Measurements from ENCODE around the gene ZBTB4. TPM values are rescaled to one million over a fixed set of nuclear protein-coding genes. Genes with fewer than 3 reads are reported as not detected.

Gene ZBTB4, protein sequence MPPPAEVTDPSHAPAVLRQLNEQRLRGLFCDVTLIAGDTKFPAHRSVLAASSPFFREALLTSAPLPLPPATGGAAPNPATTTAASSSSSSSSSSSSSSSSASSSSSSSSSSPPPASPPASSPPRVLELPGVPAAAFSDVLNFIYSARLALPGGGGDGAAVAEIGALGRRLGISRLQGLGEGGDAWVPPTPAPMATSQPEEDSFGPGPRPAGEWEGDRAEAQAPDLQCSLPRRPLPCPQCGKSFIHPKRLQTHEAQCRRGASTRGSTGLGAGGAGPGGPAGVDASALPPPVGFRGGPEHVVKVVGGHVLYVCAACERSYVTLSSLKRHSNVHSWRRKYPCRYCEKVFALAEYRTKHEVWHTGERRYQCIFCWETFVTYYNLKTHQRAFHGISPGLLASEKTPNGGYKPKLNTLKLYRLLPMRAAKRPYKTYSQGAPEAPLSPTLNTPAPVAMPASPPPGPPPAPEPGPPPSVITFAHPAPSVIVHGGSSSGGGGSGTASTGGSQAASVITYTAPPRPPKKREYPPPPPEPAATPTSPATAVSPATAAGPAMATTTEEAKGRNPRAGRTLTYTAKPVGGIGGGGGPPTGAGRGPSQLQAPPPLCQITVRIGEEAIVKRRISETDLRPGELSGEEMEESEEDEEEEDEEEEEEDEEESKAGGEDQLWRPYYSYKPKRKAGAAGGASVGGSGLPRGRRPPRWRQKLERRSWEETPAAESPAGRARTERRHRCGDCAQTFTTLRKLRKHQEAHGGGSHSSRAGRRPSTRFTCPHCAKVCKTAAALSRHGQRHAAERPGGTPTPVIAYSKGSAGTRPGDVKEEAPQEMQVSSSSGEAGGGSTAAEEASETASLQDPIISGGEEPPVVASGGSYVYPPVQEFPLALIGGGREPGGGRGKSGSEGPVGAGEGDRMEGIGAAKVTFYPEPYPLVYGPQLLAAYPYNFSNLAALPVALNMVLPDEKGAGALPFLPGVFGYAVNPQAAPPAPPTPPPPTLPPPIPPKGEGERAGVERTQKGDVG
- total RNA-seq (ENCODE audit: unreplicated experiment), result 25.1 TPM
- long read RNA-seq, partial matches to known transcripts, result 0 of 2 reads
- long read RNA-seq, other reads (novel, unspliced or antisense), result 2 of 2 reads

DNA sequence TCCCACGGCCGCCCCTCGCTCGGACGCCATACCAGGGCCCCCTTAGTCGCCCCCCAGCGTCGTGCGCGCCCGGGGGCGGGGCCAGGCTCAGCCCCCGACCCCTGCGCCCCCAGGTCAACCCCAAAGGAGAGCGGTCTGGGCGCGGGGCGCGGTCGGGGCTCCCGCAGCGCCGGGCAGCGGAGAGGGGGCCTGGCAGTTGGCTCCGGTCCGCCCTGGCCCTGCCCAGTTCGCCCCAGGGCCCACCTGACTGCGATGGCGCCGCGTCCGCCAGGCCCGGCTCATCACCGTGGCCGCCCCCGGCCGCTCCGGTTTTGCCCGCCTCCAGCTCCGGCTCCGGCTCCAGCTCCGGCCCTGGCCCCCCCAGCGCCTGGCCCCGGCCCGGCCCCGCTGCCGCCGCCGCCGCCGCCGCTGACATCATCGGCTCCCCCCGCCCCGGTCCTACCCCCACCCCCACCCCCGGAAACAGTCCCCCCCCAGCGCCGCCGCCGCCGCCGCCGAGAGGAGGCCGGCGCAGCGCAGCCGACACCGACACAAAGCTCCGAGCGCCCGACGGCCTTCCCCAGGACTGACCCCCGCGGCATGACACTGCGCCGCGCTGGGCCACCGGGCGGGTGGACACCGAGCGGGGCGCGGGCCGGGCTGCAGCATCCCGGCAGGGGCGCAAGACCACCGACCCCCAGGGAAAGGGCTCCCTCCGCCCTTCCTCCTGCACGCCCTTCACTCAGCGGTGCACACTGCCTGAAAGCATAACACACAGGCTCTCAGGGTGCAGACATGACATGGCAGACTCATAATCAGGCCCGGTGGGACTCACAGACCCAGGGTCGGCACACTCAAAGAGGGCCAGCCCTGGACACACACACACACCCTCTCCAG, at the start of gene ZBTB4:
Gene ZBTB4 (minus strand): TSS at position 419 of the 876 bp plus-strand sequence. CDS start 12,830 bp downstream, outside the sequence.
- H3K4me3 Mint-ChIP-seq (ENCODE audit: unreplicated experiment), result peak within 1 kb of the TSS; percentile 97
- peak within 1 kb of the TSS; percentile 98 for H3K27ac Mint-ChIP-seq (ENCODE audit: unreplicated experiment)
- TF ChIP-seq CTCF (IDR thresholded peaks at IDR 0.05; ENCODE audit: partially characterized antibody, unreplicated experiment), result no peak
- peaks cover 21% of the 10 kb centered on the region for H3K27me3 Mint-ChIP-seq (ENCODE audit: unreplicated experiment)
- H3K36me3 Mint-ChIP-seq (ENCODE audit: unreplicated experiment), result no peaks in the 10 kb centered on the region
- peaks cover 35% of the 10 kb centered on the region for H3K4me1 Mint-ChIP-seq (ENCODE audit: low read depth, unreplicated experiment)
- peaks cover 24% of the 10 kb centered on the region for H3K9me3 Mint-ChIP-seq (ENCODE audit: unreplicated experiment)
- DNase-seq, result peak; percentile 63

DNA sequence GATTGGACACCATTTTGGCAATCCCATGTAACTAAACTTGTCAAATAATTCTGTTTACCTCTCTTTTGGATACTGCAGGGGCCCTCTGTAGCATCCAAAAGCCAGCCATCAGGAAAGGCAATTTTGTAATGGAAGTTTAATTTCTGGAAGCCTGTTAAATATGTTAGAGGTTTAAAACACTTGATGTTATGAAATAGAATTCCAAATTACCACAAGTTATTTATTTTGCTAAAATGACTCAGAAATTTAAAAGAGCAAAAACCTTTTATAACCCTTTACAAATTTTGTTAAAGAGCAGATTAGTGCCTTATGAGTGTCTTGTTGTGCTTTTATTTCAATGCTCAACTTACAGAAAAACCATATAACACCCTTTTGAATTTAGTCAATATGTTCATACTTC, 49.4 kb upstream of the ZBTB4 start:
- peaks cover 2% of the 10 kb centered on the region for H3K27me3 Mint-ChIP-seq (ENCODE audit: unreplicated experiment)
- peaks cover 9% of the 10 kb centered on the region for H3K9me3 Mint-ChIP-seq (ENCODE audit: unreplicated experiment)
- DNase-seq, result no peak
- H3K27ac Mint-ChIP-seq (ENCODE audit: unreplicated experiment), result no peak overlapping the region
- no peaks in the 10 kb centered on the region for H3K4me1 Mint-ChIP-seq (ENCODE audit: low read depth, unreplicated experiment)
- no peak overlapping the region for H3K4me3 Mint-ChIP-seq (ENCODE audit: unreplicated experiment)
- peaks cover 6% of the 10 kb centered on the region for H3K36me3 Mint-ChIP-seq (ENCODE audit: unreplicated experiment)
- TF ChIP-seq CTCF (IDR thresholded peaks at IDR 0.05; ENCODE audit: partially characterized antibody, unreplicated experiment), result no peak

DNA sequence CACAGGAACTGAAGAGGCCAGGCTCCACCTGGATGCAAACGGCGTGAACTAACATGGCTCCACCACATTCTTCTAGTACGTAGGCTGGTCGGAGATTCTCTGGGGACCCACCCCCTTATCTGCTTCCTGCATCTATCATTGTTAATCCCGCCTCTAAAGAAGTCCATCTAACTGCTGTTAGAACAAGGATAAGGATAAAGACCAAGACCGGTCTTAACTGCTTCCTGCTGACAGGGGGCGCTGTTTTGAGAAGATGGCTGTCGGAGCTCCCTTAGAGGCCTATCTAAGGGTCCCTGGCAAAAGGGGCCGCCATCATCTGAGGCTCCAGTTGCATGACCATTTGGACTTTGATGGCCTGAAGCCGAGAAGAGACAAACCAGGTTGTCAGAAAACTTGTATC, 43.6 kb upstream of the ZBTB4 start:
- Mint-ChIP-seq H3K27me3 (ENCODE audit: unreplicated experiment) (no peaks in the 10 kb centered on the region), H3K36me3 (ENCODE audit: unreplicated experiment) (no peaks in the 10 kb centered on the region), H3K4me3 (ENCODE audit: unreplicated experiment) (no peak overlapping the region), H3K27ac (ENCODE audit: unreplicated experiment) (no peak overlapping the region), H3K4me1 (ENCODE audit: low read depth, unreplicated experiment) (no peaks in the 10 kb centered on the region), H3K9me3 (ENCODE audit: unreplicated experiment) (peaks cover 5% of the 10 kb centered on the region)
- DNase-seq, result no peak
- TF ChIP-seq CTCF (IDR thresholded peaks at IDR 0.05; ENCODE audit: partially characterized antibody, unreplicated experiment), result no peak

DNA sequence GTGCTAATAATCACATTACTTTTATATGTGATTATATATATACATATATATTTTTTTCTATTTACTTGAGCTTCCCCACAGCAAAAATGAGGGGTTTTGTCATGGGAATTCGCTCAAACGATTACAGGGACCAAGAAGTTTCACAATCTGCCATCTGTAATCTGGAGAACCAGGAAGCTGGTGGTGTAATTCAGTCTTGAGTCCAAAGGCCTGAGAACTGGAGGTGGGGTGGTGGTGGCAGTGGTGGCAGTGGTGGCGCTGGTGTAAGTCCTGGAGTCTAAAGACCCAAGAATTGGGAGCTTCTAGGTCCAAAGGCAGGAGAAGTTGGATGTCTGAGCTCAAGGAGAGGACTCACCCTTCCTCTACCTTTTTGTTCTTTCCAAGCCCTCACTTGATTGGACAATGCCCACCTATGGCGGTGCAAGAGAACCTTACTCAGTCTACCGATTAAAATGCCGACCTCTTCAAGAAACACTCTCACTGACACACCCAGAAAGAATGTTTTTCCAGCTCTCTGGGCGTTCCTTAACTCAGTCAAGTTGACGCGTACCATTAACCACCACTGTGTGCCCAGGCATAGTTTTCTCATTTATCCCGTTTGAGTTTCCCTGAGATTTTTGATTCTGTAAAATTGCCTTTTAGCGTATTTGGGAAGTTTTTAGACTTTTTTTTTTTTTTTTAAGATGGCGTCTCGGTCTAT, 36.6 kb upstream of the ZBTB4 start:
- DNase-seq, result no peak
- no peak overlapping the region for H3K4me3 Mint-ChIP-seq (ENCODE audit: unreplicated experiment)
- H3K36me3 Mint-ChIP-seq (ENCODE audit: unreplicated experiment), result no peaks in the 10 kb centered on the region
- no peak for TF ChIP-seq CTCF (IDR thresholded peaks at IDR 0.05; ENCODE audit: partially characterized antibody, unreplicated experiment)
- H3K27ac Mint-ChIP-seq (ENCODE audit: unreplicated experiment), result no peak overlapping the region
- H3K4me1 Mint-ChIP-seq (ENCODE audit: low read depth, unreplicated experiment), result no peaks in the 10 kb centered on the region
- peaks cover 3% of the 10 kb centered on the region for H3K9me3 Mint-ChIP-seq (ENCODE audit: unreplicated experiment)
- H3K27me3 Mint-ChIP-seq (ENCODE audit: unreplicated experiment), result no peaks in the 10 kb centered on the region
